Central memory CD4-positive, alpha-beta T cell (primary cell): ENCODE results near the gene SMYD5.
A peak's percentile ranks its signal among the peaks of the same experiment; 100 is the strongest.
"Not testable (repeated sequence)": the region's sequence is repeated elsewhere in the genome, so short reads cannot be mapped to it uniquely, and the experiment has no call there.

Experiments
- DNase-seq: peaks from one replicate; pipeline ENCODE4 v3.0.0; 2022

SMYD5 gene

GRCh38 chr2:73262108-73262651 is 48.1 kb downstream of the SMYD5 start:
- no peak for DNase-seq

GRCh38 chr2:73262691-73263429 is 48.8 kb downstream of the SMYD5 start:
- not testable (repeated sequence) for DNase-seq

GRCh38 chr2:73263540-73264331 is 49.7 kb downstream of the SMYD5 start:
- DNase-seq, result no peak

GRCh38 chr2:73264332-73264606 is 50.2 kb downstream of the SMYD5 start:
- DNase-seq, result no peak

GRCh38 chr2:73264783-73265182 is 50.7 kb downstream of the SMYD5 start:
- no peak for DNase-seq

GRCh38 chr2:73265298-73266060 is 51.4 kb downstream of the SMYD5 start:
- DNase-seq, result no peak

GRCh38 chr2:73266061-73266901 is 52.2 kb downstream of the SMYD5 start:
- DNase-seq, result no peak

GRCh38 chr2:73267008-73267407 is 53.0 kb downstream of the SMYD5 start:
- no peak for DNase-seq

- DNase-seq, result no peak
Observed at GRCh38 chr2:73268366-73268829, 54.4 kb downstream of the SMYD5 start.

- DNase-seq, result peak; percentile 75
Observed at GRCh38 chr2:73268830-73269685, 55.0 kb downstream of the SMYD5 start.

- DNase-seq, result no peak
Observed at GRCh38 chr2:73269686-73270465, 55.8 kb downstream of the SMYD5 start.

GRCh38 chr2:73272270-73272669 is 58.2 kb downstream of the SMYD5 start:
- no peak for DNase-seq
